IMR-90 (cell line): ENCODE results near the gene CBX5. TPM values are rescaled to one million over a fixed set of nuclear protein-coding genes. Genes with fewer than 3 reads are reported as not detected.

Source experiments
- ATAC-seq: fragments of 200-7000 bp; cut with Tn5 transposase; 2 replicates; pipeline ENCODE4 v1.9.1; 2020; ENCODE audit warnings: low read depth, mild to moderate bottlenecking, moderate library complexity
- BruUV-seq: library from RNA; stranded (reverse); fragments of 400-500 nt; replicated peaks from 2 replicates; lab custom pipeline; 2021; lab: Mats Ljungman, UMichigan
- CTCF ChIA-PET: fragments of 300-600 bp; formaldehyde crosslinking; extraction: SDS; loops from one replicate; lab custom pipeline; 2021; ENCODE audit warnings: antibody characterized with exemption; lab: Yijun Ruan, JAX
- POLR2A ChIA-PET: fragments of 300-600 bp; sonication (Branson Sonifier 250); formaldehyde crosslinking; loops from one replicate; lab custom pipeline; 2022; ENCODE audit warnings: antibody characterized with exemption; ENCODE audit not compliant: unreplicated experiment; lab: Charles Lee
- DNase-seq: peaks from one replicate; pipeline ENCODE4 v3.0.0; 2013
- H2AFZ ChIP-seq: replicated peaks from 2 replicates; pipeline ENCODE3; 2013; ENCODE audit warnings: low read length, mild to moderate bottlenecking; ENCODE audit not compliant: poor library complexity
- H2AK5ac ChIP-seq: 2 replicates; pipeline ENCODE4 v1.6.1; 2013; ENCODE audit warnings: low read depth, low read length, inconsistent platforms
- H2AK9ac ChIP-seq: replicated peaks from 2 replicates; pipeline ENCODE3; 2013; ENCODE audit warnings: mild to moderate bottlenecking, low read depth, low read length, moderate library complexity; ENCODE audit not compliant: poor library complexity
- H2BK120ac ChIP-seq: 2 replicates; pipeline ENCODE4 v1.6.1; 2013; ENCODE audit warnings: low read depth, low read length, inconsistent platforms
- H2BK15ac ChIP-seq: 3 replicates; pipeline ENCODE4 v1.6.1; 2013; ENCODE audit warnings: low read depth, low read length, inconsistent platforms
- H2BK20ac ChIP-seq: 2 replicates; pipeline ENCODE4 v1.6.1; 2013; ENCODE audit warnings: low read depth, mild to moderate bottlenecking, inconsistent platforms, low read length, moderate library complexity
- H2BK5ac ChIP-seq: 2 replicates; pipeline ENCODE4 v1.6.1; 2013; ENCODE audit warnings: mild to moderate bottlenecking, low read depth, low read length, inconsistent platforms; ENCODE audit not compliant: poor library complexity, severe bottlenecking
- H3K14ac ChIP-seq: replicated peaks from 2 replicates; pipeline ENCODE4 v1.6.1; 2013; ENCODE audit warnings: low read depth, low read length, inconsistent platforms
- H3K18ac ChIP-seq: 2 replicates; pipeline ENCODE4 v1.6.1; 2013; ENCODE audit warnings: low read depth, low read length, control low read depth
- H3K23ac ChIP-seq: 2 replicates; pipeline ENCODE4 v1.6.1; 2013; ENCODE audit warnings: low read depth, low read length, inconsistent platforms
- H3K27ac ChIP-seq: 2 replicates; pipeline ENCODE4 v1.5.1; 2013; ENCODE audit warnings: mild to moderate bottlenecking, control low read depth, low read length; ENCODE audit not compliant: insufficient read depth
- H3K27me3 ChIP-seq: 2 replicates; pipeline ENCODE4 v1.6.1; 2013; ENCODE audit warnings: low read length; ENCODE audit not compliant: control insufficient read depth, insufficient read depth
- H3K36me3 ChIP-seq: 2 replicates; pipeline ENCODE4 v1.6.1; 2013; ENCODE audit warnings: low read length, mixed read lengths; ENCODE audit not compliant: control insufficient read depth, insufficient read depth
- H3K4ac ChIP-seq: 2 replicates; pipeline ENCODE4 v1.6.1; 2013; ENCODE audit warnings: low read depth, low read length, inconsistent platforms
- H3K4me1 ChIP-seq: 2 replicates; pipeline ENCODE4 v1.6.1; 2013; ENCODE audit warnings: low read length, mixed read lengths; ENCODE audit not compliant: control insufficient read depth, insufficient read depth
- H3K4me2 ChIP-seq: 2 replicates; pipeline ENCODE4 v1.6.1; 2013; ENCODE audit warnings: low read depth, mild to moderate bottlenecking, control low read depth, low read length, moderate library complexity
- H3K4me3 ChIP-seq: 2 replicates; pipeline ENCODE4 v1.5.1; 2013; ENCODE audit warnings: low read depth, mild to moderate bottlenecking, control low read depth, low read length, moderate library complexity; ENCODE audit not compliant: insufficient read depth
- H3K56ac ChIP-seq: 2 replicates; pipeline ENCODE4 v1.6.1; 2013; ENCODE audit warnings: low read length, inconsistent platforms; ENCODE audit not compliant: insufficient read depth; ENCODE audit errors: extremely low read depth
- H3K79me1 ChIP-seq, 2 experiments: 2 replicates each; pipeline ENCODE4 v1.6.1; 2013; ENCODE audit warnings: low read length in 2 of 2, inconsistent platforms in 1 of 2, low read depth in 1 of 2
- H3K9ac ChIP-seq: 2 replicates; pipeline ENCODE4 v1.6.1; 2013; ENCODE audit warnings: low read depth, low read length, control low read depth
- H3K9me1 ChIP-seq: 2 replicates; pipeline ENCODE4 v1.6.1; 2013; ENCODE audit warnings: low read length, inconsistent platforms; ENCODE audit not compliant: insufficient read depth
- H3K9me3 ChIP-seq: 2 replicates; pipeline ENCODE4 v1.6.1; 2013; ENCODE audit warnings: low read length; ENCODE audit not compliant: control insufficient read depth, insufficient read depth
- H4K20me1 ChIP-seq: 2 replicates; pipeline ENCODE4 v1.6.1; 2013; ENCODE audit warnings: low read length, inconsistent platforms; ENCODE audit not compliant: insufficient read depth
- H4K5ac ChIP-seq: 2 replicates; pipeline ENCODE4 v1.6.1; 2013; ENCODE audit warnings: mild to moderate bottlenecking, low read depth, low read length, control low read depth
- H4K8ac ChIP-seq, 2 experiments: 2 replicates each; pipeline ENCODE4 v1.6.1; 2013; ENCODE audit warnings: low read depth in 2 of 2, low read length in 2 of 2, control low read depth in 1 of 2, inconsistent platforms in 1 of 2
- H4K91ac ChIP-seq: 2 replicates; pipeline ENCODE4 v1.6.1; 2013; ENCODE audit warnings: low read depth, low read length, inconsistent platforms; ENCODE audit not compliant: insufficient read depth
- BHLHE40 ChIP-seq: fragments of 150-350 bp; IDR thresholded peaks from 2 replicates; pipeline ENCODE4 v1.6.1; 2016; ENCODE audit warnings: mild to moderate bottlenecking, low read depth, low read length
- CEBPB ChIP-seq: IDR thresholded peaks from 2 replicates; pipeline ENCODE4 v1.6.1; 2012; ENCODE audit warnings: low read depth, low read length, improper control_type of control experiment
- CHD1 ChIP-seq: IDR thresholded peaks from 2 replicates; pipeline ENCODE4 v1.6.1; 2012; ENCODE audit warnings: low read depth, low read length, improper control_type of control experiment
- FOS ChIP-seq: fragments of 150-350 bp; IDR thresholded peaks from 2 replicates; pipeline ENCODE4 v1.6.1; 2016; ENCODE audit warnings: low read depth, low read length
- MAFK ChIP-seq: IDR thresholded peaks from 2 replicates; pipeline ENCODE4 v1.6.1; 2012; ENCODE audit warnings: low read depth, low read length, improper control_type of control experiment
- MAZ ChIP-seq: IDR thresholded peaks from 2 replicates; pipeline ENCODE4 v1.6.1; 2012; ENCODE audit warnings: low read depth, mild to moderate bottlenecking, low read length, improper control_type of control experiment, moderate library complexity, borderline replicate concordance
- MXI1 ChIP-seq: IDR thresholded peaks from 2 replicates; pipeline ENCODE4 v1.6.1; 2012; ENCODE audit warnings: low read depth, mild to moderate bottlenecking, low read length, moderate library complexity, borderline replicate concordance
- NFE2L2 ChIP-seq: fragments of 150-350 bp; IDR thresholded peaks from 2 replicates; pipeline ENCODE4 v1.6.1; 2016; ENCODE audit warnings: low read depth, mild to moderate bottlenecking, low read length
- POLR2A ChIP-seq: IDR thresholded peaks from 2 replicates; pipeline ENCODE4 v1.6.1; 2012; ENCODE audit warnings: mild to moderate bottlenecking, low read depth, low read length
- RAD21 ChIP-seq: IDR thresholded peaks from 2 replicates; pipeline ENCODE4 v1.6.1; 2012; ENCODE audit warnings: low read length, improper control_type of control experiment
- RCOR1 ChIP-seq: IDR thresholded peaks from 2 replicates; pipeline ENCODE4 v1.6.1; 2012; ENCODE audit warnings: mild to moderate bottlenecking, low read length, improper control_type of control experiment; ENCODE audit not compliant: insufficient replicate concordance
- RFX5 ChIP-seq: IDR thresholded peaks from 2 replicates; pipeline ENCODE4 v1.8.0; 2012; ENCODE audit warnings: low read depth, mild to moderate bottlenecking, low read length, moderate library complexity
- SMC3 ChIP-seq: fragments of 150-350 bp; IDR thresholded peaks from 2 replicates; pipeline ENCODE4 v1.6.1; 2016; ENCODE audit warnings: low read depth, mild to moderate bottlenecking, antibody characterized with exemption, low read length, moderate library complexity
- WGBS, 2 experiments: methylation state at CpG; one replicate each; pipeline versions ENCODE4 v1.1.5 to v1.1.7; 2013; ENCODE audit warnings: missing lambda C conversion rate in 2 of 2; ENCODE audit not compliant: insufficient read length in 1 of 2; ENCODE audit errors: extremely low coverage in 2 of 2; 5-methylcytosine and 5-hydroxymethylcytosine counted together
- dilution Hi-C: fragments of 300-500 bp; cut with HindIII; formaldehyde crosslinking; loops from one replicate; pipeline ENCODE4 v1.14.3; 2018; ENCODE audit warnings: low sequenced_read_pairs; ENCODE audit not compliant: unreplicated experiment
- in situ Hi-C: fragments of 300-500 bp; cut with MboI; formaldehyde crosslinking; loops from 3 replicates; pipeline ENCODE4 v1.14.3; 2019; ENCODE audit warnings: low sequenced_read_pairs, inconsistent platforms, mixed read lengths
- intact Hi-C: fragments of 100-400 bp; cut with micrococcal nuclease; formaldehyde crosslinking; loops from 2 replicates; pipeline ENCODE4 v1.10.0; 2022
- polyA plus RNA-seq, 3 experiments: library from polyadenylated mRNA; depleted of rRNA; stranded (reverse); fragments of >200 nt; gene quantifications; 2 replicates each; pipeline ENCODE4 v1.2.3, GENCODE V29; 2012; ENCODE audit warnings: low replicate concordance in 1 of 3
- total RNA-seq: library from RNA; depleted of rRNA; stranded (reverse); fragments of >200 nt; gene quantifications from 2 replicates; pipeline ENCODE4 v1.2.3, GENCODE V29; 2012
- TF ChIP-seq, protein P1 (sequence below): fragments of 150-350 bp; IDR thresholded peaks from 2 replicates; pipeline ENCODE4 v1.6.1; 2016; ENCODE audit warnings: low read depth, mild to moderate bottlenecking, low read length, moderate library complexity, borderline replicate concordance
- TF ChIP-seq, protein P2 (sequence below): fragments of 150-350 bp; IDR thresholded peaks from 2 replicates; pipeline ENCODE4 v1.6.1; 2017; ENCODE audit warnings: mild to moderate bottlenecking, antibody characterized with exemption, low read length, low read depth
- TF ChIP-seq, protein P3 (sequence below): conservative IDR thresholded peaks from 2 replicates; pipeline ENCODE4 v1.5.1; 2012; ENCODE audit warnings: mild to moderate bottlenecking, low read depth, low read length, improper control_type of control experiment

CBX5 gene
- total and polyA plus RNA-seq, 2 of the 4 experiments (the other 2 are of a cell fraction), result 18.0 to 40.9 TPM

DNA sequence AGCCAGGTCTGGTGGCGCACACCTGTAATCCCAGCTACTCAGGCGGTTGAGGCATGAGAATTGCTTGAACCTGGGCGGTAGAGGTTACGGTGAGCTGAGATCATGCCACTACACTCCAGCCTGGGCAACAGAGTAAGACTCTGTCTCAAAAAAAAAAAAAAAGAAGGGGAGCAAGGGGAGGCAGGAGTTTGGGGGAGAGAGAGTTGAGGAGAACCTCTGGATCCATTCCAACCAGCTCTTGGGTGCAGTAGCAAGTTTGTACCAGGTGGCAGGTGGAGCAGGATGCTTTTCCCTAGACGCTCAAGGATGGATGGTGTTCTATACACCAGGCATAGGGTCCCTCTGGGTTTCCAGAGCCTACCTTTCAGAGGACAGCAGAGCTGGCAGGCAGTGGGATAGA lies 19.0 kb upstream of the CBX5 start:
- Histone ChIP-seq H2AK5ac (no peak overlapping the region), H3K56ac (no peak overlapping the region), H3K18ac (no peak overlapping the region), H3K14ac (no peak overlapping the region), H4K8ac (no peak overlapping the region), H4K20me1 (no peaks in the 10 kb centered on the region), H3K4ac (no peak overlapping the region), H2BK120ac (no peak overlapping the region), H3K4me2 (no peak overlapping the region), H2BK15ac (no peak overlapping the region), H4K5ac (no peak overlapping the region), H4K91ac (no peak overlapping the region), H3K36me3 (no peaks in the 10 kb centered on the region), H2AFZ (no peak overlapping the region), H3K79me1 (no peaks in the 10 kb centered on the region), H3K27me3 (peaks cover 29% of the 10 kb centered on the region), H2AK9ac (no peak overlapping the region), H3K9me1 (0 out of 2 replicates have a peak, but pooled peaks cover 3% of the 10 kb centered on the region), H3K4me3 (no peak overlapping the region), H3K9me3 (no peaks in the 10 kb centered on the region), H3K27ac (no peak overlapping the region), H3K9ac (no peak overlapping the region), H3K23ac (no peak overlapping the region), H2BK20ac (no peak overlapping the region), H2BK5ac (no peak overlapping the region), H3K4me1 (peaks cover 6% of the 10 kb centered on the region)
- ChIA-PET CTCF (no interaction called here), POLR2A (no interaction called here)
- ATAC-seq (no peak), DNase-seq (no peak)
- 80% methylated on average over 1 of the region's 5 CpGs; no CpG with 5 or more reads in 1 of the 2 experiments for WGBS, 2 experiments
- intact Hi-C loops (no loop called here), dilution Hi-C loops (no loop called here), in situ Hi-C loops (no loop called here)
- no TSS peak for BruUV-seq
- no peak for TF ChIP-seq NFE2L2
- TF ChIP-seq, protein P1, sequence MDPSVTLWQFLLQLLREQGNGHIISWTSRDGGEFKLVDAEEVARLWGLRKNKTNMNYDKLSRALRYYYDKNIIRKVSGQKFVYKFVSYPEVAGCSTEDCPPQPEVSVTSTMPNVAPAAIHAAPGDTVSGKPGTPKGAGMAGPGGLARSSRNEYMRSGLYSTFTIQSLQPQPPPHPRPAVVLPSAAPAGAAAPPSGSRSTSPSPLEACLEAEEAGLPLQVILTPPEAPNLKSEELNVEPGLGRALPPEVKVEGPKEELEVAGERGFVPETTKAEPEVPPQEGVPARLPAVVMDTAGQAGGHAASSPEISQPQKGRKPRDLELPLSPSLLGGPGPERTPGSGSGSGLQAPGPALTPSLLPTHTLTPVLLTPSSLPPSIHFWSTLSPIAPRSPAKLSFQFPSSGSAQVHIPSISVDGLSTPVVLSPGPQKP, result no peak
- TF ChIP-seq RFX5, result no peak
- TF ChIP-seq, protein P2, sequence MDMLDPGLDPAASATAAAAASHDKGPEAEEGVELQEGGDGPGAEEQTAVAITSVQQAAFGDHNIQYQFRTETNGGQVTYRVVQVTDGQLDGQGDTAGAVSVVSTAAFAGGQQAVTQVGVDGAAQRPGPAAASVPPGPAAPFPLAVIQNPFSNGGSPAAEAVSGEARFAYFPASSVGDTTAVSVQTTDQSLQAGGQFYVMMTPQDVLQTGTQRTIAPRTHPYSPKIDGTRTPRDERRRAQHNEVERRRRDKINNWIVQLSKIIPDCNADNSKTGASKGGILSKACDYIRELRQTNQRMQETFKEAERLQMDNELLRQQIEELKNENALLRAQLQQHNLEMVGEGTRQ, result no peak
- TF ChIP-seq RCOR1, result no peak
- TF ChIP-seq POLR2A, result no peak
- no peak for TF ChIP-seq SMC3
- TF ChIP-seq BHLHE40, result no peak
- TF ChIP-seq CHD1, result no peak
- no peak for TF ChIP-seq CEBPB
- TF ChIP-seq, protein P3, sequence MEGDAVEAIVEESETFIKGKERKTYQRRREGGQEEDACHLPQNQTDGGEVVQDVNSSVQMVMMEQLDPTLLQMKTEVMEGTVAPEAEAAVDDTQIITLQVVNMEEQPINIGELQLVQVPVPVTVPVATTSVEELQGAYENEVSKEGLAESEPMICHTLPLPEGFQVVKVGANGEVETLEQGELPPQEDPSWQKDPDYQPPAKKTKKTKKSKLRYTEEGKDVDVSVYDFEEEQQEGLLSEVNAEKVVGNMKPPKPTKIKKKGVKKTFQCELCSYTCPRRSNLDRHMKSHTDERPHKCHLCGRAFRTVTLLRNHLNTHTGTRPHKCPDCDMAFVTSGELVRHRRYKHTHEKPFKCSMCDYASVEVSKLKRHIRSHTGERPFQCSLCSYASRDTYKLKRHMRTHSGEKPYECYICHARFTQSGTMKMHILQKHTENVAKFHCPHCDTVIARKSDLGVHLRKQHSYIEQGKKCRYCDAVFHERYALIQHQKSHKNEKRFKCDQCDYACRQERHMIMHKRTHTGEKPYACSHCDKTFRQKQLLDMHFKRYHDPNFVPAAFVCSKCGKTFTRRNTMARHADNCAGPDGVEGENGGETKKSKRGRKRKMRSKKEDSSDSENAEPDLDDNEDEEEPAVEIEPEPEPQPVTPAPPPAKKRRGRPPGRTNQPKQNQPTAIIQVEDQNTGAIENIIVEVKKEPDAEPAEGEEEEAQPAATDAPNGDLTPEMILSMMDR, result no peak
- no peak for TF ChIP-seq FOS
- no peak for TF ChIP-seq RAD21
- no peak for TF ChIP-seq MAFK
- no peak for TF ChIP-seq MXI1
- no peak for TF ChIP-seq MAZ
